HG03469 (cell line): ENCODE results near the gene SEL1L3.
A peak's percentile ranks its signal among the peaks of the same experiment; 100 is the strongest.
"Not testable (repeated sequence)": the region's sequence is repeated elsewhere in the genome, so short reads cannot be mapped to it uniquely, and the experiment has no call there.

Experiments used
- ATAC-seq: cut with Tn5 transposase; IDR thresholded peaks from one replicate; pipeline ENCODE4 v1.9.1; 2021; ENCODE audit warnings: mild to moderate bottlenecking, moderate library complexity, moderate number of reproducible peaks; ENCODE audit not compliant: unreplicated experiment

SEL1L3 gene

DNA sequence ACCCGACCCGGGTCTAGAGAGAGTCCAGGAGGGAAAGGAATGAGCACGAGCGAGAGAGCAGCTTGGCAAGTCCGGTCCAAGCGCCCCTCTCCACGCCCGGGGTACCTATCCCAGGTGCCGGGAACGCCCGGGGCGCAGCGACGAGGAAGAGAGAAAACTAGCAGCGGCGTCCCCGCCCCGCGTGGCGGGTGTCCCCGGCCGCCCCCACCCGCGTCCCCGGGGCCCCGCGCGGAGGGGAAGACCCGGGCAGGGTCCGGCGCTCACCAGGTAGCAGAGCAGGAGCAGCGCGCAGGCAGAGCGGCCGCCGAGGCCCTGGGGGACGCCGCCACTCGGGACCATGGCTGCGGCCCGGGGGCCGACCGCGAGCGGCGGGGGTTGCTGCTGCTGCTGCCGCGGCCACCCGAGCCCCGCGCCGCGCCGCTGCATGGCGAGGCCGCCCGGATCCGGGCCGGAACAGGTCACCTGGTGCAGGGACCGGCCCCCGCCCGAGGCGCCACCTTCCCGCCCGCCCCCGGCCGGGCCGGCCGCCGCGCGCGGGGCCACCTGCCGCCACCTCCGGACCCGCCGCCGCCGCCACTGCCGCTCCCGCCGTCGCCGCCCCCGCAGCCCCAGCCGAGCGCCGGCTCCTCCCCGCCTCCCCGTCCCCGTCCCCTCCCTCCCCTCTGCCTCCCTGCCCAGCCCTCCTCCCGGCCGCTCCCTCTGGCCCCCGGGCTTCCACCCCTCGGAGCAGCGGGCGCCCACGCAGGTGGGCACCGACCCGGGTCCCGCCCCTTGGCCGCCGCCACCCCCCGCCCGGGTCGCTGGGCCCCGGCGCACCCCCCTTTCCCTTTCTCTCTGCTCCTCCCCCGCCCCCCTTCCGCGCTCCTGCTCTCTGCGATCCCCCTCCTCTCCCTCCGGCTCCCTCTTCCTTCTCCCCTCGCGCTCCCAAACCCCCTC is at the start of gene SEL1L3:
SEL1L3 (minus strand) TSS at position 578 of the 936 bp plus-strand sequence; CDS start at position 426, 152 bp downstream.
- no peak for ATAC-seq

DNA sequence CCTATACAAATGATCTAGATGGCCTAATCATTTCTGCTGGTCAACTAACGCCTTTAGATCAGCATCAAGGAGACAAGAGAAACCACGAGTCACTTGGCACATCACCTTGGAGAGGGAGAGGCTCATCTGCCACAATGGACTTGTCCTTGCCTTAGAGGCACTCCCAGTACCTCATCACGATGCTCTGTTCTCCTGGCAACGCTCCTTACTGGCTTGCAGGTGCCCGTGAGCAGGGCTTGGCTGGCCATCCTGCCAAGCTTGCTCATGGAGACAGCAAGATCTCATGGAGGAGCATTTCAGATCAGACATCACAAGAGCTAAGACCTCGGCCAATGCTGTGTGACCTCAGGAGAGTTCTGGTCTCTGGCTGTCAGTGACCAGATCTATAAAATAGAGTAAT is 48.6 kb upstream of the SEL1L3 start:
- ATAC-seq: no peak

DNA sequence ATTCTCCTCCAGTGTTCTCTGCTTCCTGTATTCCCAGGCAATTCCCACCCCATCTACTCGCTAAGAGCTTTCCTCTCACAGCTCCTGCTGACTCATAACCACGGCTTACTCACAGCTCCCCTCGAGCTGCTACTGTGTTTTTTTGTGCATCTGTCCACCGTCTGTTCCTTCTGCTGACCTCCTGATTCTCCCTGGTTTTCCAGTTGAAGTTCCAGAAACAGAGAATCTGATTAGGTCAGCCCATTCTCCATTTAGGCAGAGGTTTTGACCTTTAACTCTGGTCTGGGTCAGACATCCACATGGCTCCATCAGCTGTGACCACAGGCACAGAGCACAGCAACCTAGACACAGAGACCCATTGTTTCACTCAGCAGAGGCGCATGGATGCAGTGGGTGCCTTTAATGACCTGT is 45.7 kb upstream of the SEL1L3 start:
- ATAC-seq: no peak

DNA sequence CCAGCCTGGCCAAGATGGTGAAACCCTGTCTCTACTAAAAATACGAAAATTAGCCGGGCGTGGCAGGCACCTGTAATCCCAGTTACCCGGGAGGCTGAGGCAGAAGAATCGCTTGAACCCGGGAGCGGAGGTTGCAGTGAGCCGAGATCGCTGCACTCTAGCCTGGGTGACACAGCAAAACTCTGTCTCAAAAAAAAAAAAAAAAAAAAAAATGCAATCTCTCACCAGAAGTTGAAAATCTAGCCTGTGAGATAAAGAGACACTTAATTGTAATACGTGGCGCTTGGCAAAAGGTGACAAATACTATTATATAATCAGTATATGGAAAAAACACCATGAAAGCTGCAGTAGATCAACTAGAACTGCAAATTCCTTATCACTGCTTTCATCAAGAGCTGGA is 43.3 kb upstream of the SEL1L3 start:
- ATAC-seq: not testable (repeated sequence)

DNA sequence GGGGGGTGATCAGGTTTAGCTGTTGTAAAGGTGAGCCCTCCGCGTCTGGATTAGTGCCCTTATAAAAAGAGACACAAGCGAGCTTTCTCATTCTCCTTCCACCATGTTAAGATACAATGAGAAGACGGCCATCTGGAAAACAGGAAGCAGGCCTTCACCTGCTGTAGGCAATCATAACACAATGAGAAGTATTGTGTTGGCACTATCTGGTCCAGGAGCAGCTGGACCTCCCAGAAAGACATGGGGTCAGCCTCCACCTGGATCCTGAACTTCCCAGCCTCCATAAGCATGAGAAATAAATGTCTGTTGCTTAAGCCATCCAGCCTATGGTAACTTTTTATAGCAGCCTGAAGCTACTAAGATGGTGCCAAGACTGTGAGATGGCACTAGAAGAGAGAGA is 42.6 kb upstream of the SEL1L3 start:
- ATAC-seq: no peak

DNA sequence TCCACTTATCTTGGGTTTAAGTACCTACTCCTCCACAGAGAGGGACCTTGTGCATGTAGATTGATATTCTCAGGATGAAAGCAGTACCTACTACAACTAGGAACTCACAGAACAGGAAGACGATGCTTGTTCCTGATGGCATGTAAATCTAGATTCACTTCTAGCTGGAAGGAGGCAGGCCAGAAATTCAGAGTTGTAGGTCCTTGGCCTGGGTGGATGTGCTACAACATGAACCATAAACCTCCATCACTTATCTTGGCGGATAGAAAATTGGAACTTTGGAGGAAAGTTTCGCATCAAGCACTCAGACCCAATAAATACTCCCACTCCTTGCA is 41.9 kb upstream of the SEL1L3 start:
- ATAC-seq: no peak

DNA sequence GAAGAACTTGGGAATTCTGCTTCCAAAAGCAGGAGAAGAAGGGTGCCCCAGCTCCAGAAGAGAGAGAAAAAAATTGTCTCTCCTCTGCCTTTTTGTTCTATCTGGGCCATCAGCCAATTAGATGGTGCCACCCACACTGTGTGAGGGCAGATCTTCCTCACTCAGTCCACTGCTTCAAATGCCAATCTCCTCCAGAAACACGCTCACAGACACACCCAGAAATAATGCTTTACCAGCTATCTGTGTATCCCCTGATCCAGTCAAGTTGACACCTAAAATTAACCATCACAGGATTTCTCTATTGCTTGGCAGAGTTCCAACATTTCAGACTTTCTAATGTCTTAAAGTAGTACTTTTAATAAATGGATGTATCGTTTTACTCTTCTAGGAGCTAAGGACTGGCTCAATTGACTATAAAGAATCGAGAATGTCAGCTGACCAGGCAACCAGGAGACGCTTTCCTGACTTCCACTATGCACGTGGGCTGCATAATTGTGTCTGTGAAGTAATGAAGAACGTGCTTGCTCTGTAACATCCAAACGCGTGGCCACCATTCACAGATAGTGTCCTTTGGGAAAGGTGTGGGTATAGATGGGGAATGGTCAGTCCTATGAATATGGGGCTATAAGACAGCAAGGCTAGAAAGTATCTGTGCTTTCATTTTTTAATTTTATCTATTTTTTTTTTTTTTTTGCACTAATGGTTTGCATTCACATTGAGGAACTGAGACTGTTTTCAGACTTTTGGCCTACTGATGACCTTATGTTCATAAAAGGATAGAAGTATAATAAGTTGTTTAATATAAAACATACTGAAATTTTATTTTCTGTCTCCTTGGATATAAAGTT is 41.3 kb upstream of the SEL1L3 start:
- no peak for ATAC-seq

DNA sequence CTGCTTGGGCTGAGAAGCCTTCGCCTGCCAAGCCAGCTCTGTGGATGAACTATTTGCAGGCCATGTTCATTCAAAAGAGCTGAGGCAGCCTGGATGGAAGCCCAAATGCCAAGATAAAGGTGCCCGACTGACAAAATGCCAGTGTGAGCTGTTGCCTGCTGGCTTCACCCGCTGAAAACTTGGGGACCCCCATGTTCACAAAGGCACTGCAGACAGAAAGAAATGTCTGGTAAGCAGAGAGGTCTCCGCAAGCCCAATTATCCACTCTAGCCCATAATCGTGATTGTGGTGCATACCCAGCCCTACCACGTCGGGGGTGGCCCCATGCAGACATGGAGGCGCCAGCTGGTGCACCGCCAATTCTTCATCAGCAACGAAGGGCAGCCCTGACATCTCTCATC is 38.2 kb upstream of the SEL1L3 start:
- no peak for ATAC-seq

DNA sequence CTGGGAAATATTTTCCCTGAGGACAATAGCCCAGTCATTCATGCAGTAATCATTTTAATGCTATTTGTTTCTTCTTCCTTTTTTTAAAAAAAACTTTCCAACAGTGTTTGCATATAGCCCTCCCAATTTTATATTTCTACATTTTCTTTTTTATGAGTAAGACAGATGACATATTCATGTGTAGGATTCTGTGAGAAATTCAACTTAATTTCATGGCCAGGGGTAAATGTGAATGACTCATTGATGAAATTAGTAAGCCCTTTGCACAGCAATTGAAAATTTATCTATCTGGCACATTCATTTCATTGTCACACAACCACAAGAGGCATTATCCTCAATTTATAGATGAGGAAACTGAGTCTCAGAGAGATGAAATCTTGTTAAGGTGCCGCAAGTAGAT is 37.5 kb upstream of the SEL1L3 start:
- no peak for ATAC-seq

DNA sequence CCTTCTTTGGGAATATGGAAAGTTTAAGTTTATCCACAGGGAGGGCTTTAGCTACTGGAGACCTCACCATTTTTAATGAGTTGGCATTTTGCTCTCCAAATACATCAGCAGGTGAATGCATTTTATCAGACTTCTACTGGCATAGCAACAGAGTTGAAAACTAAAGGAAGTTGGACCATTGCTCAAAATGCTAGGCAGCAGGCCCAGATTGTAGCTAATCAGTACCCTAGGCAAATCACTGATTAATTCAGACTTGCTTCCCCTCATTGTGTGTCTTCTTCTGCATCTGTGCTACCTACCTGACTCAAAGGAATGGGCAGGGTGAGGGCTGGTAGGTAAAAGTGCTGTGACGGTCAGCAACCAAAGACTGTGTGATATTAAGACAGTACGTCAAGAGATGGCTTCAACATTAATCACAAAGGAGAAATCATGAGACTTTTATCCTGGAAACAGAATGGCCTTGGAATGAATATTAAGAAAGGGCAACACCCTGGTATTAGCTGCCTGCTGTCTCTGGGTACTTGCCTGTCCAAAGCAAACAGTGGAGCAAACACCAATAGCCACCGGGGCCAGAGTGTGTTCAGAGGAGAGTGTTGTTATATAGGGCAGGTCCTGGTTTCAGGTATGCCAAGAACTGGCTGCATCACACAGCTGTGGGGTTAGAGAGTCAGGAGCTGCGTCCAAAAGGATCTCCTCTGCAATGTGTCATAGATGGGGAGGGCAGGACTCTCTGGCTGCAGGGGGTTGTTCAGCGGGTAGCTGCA is 34.2 kb upstream of the SEL1L3 start:
- ATAC-seq: no peak

DNA sequence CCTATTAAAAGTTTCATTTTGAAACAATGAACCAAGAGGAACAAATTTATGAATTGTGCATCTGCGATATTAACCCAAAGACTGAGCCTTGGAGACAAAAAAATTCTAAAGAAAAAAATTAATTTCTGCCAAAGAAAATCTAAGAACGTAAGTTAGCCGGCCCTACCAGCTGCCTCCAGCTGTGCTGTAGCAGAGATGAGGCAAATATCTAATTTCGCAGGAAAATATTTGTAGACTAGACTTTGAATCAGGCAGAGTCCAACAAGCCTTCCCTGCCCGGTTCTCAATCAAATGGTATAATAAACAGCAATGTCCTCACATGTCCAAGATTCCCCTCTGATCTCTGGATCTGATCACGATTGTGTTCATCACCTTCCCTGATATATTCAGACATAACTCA is 30.0 kb upstream of the SEL1L3 start:
- no peak for ATAC-seq

DNA sequence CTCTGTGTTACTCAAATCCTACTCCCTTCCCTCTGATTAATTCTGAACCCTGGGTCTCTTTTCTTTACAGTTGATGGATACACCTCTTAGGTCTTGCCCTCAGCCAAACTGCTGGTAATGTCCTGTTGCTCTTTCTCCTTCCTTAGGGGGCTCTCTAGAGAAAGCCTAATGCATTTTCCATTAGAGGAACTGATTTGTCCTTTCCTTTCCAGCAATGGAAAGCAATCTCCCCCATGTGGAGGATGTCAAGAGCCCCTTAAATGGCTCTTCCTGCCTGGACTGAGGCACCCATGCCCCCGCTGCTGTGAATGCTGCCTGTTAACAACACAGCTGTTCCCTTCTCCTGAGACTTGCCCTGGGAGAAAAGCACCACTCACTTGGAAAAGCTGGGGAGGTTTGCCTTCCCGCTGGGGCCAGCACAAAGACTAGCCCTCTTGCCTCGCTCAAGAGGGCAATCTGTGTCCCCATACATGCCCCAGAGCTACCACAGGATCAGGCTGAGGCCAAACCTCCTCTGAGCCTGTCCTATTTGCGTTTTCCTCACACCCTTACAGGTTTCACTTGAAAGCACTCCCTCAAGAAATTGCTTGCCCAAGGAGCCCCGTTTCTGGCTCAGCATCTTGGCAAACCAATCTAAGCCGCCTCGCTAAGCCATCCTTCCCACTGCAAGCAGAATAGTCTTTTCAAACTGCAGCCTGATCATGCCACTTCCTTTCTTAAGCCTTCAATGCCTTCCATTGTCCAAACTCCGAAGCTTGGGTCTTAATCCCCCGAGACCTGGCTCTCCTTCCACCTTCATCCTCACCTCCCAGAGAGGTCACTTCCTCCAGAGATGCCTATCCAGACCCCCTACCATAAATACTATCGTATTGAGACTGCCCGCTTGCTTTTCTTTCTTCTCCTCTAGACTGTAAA is 28.0 kb upstream of the SEL1L3 start:
- no peak for ATAC-seq

DNA sequence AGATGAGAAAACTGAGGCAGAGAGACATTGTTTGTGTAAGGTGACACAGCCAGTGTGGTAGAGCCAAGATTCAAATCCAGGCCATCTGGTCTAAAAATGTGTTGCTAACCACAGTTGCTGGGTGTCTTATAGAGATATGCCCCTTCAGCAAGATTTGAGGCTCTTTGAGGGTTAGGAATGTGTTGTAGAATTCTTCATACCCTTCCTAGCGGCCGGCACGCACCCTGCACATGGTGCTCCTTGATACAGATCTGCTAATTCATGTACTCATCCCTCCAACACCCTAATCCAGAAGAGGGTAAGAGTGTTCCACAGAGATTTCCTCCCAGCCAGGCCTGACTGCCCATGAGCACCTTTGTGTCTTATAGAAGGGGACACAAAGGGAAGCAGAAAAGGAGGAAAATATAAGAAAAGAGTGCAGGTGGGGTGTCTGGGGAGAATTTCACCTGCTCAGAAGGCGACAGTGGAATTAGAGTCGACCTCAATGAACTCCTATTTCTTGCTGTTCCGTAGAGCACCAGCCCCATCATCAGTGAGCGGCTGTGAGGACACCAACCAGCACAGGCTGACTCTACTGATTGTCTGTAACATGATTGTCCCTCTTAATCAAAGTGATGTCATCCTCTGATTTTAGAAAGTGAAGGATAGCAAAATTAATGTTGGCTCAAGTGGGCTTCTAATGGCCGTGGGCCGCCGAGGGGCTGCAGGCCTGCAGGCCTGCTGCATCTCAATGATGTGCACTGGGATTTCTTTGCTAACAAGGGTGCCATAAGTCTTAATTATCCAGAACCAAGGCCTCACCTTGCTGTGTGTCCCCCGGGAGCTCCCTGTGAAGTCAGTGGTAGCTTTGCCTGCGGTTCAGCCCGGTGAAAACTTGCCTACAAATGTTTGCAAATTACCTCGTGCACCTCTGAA is 27.1 kb upstream of the SEL1L3 start:
- no peak for ATAC-seq

DNA sequence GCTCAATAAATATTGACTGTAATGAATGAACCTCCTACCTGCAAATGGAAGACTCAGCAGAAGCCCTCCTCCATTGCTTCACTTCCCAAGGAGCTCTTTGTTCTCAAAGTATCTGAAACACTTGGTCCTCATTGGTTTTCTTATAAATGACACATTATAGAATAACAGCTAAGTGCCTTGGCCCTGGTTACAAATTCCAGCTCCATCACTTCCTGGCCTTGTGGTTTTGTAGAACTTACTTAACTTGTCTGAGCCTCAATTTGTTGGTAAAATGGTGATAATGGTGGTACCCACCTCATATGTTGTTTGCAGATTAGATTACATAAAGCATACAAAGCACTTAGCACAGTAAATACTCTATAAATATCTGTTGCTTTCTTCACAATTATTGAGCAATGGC is 26.0 kb upstream of the SEL1L3 start:
- no peak for ATAC-seq

DNA sequence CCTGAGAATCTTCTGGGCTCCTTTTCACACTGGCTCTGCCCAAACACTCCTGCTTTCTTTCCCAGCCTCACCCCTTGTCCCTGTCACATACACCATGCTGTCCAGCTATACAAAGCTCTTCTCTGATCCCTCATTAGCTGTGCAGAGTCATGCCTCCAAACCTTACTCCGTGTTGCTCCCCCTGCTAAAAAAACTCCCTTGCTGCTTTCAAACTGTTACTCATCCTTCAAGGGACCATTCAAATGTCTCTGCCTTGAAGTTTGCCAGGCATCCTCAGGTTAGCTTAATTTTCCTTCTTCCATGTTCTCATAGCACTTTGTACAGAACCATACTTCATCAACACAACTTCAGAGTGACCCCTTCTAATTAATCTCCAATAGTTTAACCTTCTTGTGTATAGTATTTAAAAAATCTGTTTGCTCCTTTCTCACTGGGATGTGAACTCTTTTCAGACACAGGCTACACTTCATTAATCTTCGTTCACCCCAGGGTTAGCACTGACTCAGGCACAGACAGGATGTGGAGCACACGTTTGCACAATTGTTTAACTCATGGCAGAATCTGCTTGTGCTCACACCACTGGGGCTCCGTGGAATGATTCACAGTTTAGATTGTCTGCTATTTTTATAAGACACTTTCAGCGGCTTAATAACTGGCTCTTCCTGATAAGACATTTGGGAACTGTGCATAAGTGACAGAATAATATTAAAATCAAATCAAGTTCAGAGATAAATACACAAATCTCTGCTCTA is 21.4 kb upstream of the SEL1L3 start:
- ATAC-seq: peak; percentile 46

DNA sequence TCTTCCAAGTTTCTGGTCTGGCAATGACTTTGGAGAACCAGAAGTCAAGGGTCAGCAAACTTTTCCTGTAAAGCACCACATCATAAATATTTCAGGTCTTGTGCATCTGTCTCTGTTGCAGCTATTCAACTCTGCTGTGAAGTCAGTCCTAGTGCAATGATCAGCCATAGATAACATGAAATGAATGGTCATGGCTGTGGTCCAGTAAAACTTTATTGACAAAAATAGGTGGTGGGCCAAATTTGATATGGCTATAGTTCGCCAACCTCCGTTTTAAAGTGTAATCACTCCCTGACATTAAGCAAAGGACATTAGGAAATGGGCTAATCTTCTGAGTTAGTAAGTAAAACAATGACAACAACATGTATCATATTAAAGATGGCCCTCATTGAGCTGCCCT is 20.8 kb upstream of the SEL1L3 start:
- no peak for ATAC-seq

DNA sequence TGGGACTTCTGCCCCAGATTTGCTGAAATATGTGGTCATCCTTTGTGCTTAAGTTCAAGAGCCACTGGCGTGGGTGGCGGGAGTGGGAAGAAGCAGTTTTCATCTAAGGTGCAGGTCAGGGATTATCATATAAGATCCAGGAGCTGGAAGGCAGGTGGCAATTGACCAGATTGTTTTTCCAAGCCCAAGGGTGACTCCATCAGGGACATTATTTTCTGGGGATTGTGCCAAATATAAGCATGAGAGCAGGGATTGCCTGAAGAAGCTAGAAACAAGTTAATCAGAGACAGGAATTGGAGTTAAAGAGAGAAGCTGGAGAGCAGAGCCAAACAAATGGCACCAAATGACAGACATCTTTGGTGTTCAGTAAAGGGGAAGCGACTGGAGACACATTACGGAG is 19.4 kb upstream of the SEL1L3 start:
- ATAC-seq: no peak

DNA sequence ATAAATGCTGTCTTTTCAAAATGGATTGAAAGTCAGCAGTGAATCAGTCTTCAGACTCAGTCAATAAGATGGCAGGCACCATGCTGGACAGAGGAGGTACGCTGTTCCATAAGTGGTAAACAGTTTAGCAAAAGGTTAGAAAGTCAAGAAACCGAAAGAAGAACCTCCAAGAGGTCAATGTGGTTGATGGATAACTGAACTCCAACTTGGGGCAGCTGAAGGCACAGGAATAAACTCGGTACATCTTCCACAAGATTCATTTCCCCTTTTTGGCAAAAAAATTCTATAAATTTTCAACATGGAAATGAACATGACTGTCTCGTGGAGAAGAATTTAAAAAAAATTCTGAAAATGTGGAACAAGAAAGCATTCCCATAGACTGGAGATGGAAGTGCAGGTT is 18.4 kb upstream of the SEL1L3 start:
- no peak for ATAC-seq
